Stimulated activated CD4-positive, alpha-beta T cell treated with anti-CD3 and anti-CD28 coated beads, Interleukin-2, amount 100 ng/mL, for 24 hours (primary cell): ENCODE data around the gene SAP25.
A peak's percentile ranks its signal among the peaks of the same experiment; 100 is the strongest.

Experiments used
- DNase-seq, 2 donors: peaks; one replicate each; pipeline ENCODE4 v3.0.0-alpha.2; 2020

The SAP25 gene

DNA sequence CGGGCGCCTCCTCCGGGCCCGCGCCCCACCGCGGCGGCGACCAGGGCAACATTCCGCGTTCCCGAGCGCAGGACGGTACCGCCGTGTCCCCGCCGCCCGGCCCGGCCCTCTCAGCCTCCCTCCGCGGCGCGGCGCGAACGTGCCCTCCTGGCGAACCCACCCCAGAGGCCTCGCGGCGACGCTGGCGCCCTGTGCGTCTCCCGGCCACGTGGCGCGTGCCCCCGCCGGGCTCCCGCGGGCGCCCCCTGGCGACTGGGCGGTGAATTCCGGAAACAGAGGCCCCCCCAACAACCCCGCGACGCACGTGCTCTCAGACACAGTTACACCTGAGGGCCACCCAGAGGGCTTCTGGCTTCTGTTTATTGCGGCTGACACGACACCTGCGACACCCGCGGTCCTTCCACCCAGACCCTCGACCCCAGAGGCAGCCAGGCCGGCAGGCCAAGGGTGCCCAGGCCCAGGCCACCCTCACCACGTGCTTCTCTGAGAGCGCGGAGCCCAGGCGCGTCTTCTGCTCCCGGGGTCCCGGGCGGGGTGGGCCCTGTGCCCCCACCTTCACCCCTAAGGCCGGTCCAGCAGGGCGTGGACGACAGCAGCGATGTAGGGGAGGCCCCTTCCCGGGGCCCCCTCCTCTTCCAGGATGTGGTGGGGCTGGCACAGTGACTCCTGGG is at the start of gene SAP25:
SAP25 (minus strand) TSS at position 210 of the 671 bp plus-strand sequence; CDS start at position 52, 158 bp downstream.
- no peak for DNase-seq

DNA sequence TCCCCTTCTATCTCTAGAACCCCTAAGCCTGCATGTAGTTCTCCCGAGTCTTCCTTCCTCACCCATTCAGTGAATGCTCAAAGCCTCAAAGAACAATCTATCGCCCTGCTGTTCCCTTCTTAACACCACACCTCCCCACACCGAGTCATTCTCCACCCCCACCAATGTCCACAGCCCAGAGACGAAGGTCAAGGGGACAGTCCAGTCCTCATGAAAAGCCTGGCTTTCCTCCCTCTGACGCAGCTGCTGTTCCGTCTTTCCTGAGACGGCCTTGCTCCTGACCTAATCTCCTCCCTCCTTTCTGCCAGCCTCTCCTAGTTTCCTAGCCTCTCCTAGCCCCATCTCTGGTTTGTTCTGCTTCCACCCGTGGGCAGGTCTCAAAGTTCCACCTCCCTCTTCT is 47.9 kb upstream of the SAP25 start:
- DNase-seq = no peak

DNA sequence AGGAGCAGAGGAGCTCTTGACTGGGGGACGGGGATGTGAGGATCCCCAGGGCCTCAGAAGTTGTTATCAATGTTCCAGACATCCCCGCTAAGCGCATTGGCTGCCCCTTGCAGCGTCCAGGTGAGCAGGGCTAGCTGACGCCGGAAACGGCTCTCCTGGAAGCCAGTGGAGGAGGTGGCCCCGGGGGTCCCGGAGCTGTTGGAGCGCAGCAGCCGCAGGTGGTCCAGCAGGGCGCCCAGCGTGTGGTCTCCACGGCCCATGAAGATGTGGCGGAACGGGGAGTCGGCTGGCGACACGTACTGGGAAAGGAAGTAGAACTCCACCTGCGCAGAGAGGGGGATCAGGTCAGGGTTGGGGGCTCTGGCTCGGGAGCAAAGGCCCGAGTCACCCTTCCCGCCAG is 47.1 kb upstream of the SAP25 start:
- DNase-seq = no peak

DNA sequence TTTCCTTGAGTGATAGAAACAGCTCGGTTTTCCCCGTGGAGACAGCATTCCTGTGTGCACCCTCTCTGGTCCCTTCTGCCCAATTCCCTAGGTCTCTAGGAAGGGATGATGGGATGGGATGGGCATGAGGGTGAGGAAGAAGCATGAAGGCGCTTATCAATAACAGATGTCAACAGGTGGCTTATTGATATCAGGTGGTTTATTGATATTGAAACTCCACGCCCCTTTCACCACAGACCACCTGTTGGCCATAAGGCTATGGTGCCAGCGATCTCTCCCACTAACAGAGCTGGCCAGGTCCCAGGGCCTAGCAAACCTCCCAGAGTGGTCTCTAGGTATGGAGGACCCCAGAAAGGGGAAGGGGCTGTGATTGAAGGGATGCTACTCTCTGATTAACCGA is 46.5 kb upstream of the SAP25 start:
- no peak for DNase-seq

DNA sequence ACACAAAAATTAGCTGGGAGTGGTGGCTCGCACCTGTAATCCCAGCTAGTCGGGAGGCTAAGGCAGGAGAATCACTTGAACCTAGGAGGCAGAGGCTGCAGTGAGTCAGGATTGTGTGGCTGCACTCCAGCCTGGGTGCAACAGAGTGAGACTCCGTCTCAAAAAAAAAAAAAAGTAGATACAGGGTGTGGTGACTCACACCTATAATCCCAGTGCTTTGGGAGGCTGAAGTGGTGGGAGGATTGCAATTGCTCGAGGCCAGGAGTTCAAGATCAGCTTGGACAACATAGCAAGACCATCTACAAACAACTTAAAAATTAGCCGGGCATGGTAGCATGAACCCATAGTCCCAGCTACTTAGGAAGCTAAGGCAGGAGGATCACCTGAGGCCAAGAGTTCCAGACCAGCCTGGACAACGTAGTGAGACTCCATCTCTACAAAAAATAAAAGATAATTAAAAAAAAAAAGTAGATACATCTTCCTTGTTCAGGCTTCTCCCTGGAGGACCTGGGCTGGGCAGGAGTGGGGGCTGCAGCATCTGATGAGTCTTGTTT is 40.7 kb upstream of the SAP25 start:
- DNase-seq = no peak

DNA sequence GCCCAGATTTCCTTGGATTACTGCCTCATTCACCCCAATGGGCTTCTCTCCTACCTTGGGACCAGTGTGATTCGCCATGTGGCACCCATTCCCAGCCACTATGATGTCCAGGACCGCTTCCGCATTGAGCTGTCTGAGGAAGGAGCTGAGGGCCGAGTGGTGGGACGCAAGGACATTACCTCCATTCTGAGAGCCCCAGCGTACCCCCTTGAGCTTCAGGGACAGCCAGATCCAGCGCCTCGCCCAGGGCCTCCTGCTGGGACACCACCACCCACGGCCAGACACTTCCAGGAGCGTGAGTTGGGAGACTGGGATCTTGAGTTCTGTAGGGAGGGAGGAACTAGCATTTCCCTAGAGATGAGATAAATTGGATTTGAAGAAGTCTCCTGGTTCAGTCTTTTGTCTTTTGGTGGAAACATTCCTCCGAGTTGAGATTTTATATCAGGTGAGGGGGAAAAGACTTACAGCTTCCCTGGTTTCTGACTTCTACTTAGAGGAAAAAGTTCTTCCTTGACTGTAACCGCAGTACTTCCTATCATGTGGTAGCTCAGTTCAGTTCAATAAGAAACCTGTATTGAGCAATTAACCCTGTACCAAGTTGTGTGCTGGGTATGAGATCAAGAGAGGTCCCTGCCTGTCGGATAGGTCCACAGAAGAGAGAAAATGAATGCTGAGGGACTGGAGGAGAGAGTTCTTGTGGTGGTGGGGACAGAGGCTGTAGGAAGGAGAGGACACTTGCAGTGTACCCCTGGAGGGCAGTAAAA is 39.9 kb upstream of the SAP25 start:
- DNase-seq = no peak

DNA sequence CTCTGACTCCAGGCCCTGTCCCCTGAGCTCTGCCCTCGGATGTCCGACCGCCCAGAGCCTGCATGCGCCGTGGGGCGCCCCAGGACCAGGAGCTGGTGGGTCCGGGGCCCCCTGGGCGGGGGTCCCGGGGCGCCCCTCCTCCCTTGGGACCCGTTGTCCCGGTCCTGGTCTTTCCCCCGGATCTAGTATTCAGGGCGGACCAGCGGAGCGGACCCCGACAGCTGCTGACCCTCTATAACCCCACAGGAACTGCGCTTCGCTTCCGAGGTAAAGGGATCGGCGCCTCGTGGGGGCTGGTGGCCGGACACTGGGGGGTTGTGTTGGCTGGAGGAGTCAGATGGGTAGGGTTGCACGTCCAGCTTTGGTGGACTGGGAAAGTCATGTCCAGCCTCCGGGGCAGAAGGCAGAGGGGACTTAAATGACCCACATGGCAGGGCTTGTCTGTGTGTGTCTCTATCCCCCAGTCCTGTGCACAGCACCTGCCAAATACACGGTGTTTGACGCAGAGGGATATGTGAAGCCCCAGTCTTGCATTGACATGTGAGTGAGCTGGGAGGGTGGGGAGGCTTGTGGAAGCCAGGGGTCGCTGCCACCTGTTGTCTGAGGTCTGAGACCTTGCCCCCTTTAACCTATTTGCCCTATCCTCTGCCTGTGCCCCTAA is 39.2 kb upstream of the SAP25 start:
- DNase-seq = no peak

DNA sequence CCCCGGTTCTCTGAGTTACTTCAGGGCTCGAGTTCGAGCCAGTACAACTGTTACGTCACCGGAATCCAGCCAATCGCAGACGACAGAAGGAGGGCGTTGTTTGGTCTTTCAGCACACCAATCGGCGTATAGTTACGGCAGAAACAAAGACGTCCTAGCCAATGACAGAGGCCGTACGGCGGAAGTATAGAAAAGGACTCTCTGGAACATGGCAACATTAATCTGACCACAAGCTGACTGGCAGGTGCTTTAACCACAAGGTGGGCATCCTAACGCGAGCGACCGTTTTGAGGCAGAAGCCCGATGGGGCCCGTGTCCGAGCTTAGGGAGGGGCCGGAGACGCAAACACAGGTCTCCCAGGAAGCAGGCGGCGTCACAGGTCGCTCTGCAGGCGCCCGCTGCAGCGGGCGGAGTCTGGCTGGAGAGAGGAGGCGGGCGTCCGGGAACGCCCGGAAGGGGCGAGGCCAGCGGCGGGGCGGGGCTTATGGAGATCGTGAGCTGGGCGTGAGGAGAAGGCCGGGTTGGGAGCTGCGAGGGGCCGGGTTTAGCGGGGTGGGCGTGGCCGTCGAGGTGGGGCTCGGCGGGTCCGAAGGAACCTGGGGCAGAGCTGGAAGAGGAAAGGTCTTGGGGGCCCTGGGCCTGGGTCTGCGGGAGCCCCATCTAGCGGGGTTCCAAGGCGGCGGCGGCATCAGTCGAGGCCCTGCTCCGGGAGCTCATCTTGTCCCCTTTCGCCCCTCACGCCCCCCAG is 38.5 kb upstream of the SAP25 start, which contains the start of gene MOSPD3:
MOSPD3 (plus strand) TSS at position 558 of the 747 bp plus-strand sequence. CDS start 252 bp downstream, outside the sequence.
- peak; percentile 98 to 100 for DNase-seq

DNA sequence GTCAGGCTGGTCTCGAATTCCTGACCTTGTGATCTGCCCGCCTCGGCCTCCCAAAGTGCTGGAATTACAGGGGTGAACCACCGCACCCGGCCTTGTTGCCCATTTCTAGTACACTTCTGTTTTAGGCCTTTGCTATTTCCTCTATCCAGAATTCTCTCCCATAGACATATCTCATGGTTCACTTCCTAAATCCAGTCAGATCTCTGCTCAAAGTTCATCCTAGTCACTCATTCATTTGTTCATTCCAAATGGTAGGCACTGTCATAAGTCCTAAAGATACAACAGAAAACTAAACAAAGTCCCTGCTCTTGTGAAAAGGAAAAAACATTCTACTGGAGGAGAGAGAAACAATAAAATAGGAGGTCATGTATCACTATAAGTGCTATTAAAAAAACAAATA is 36.3 kb upstream of the SAP25 start:
- DNase-seq = no peak

DNA sequence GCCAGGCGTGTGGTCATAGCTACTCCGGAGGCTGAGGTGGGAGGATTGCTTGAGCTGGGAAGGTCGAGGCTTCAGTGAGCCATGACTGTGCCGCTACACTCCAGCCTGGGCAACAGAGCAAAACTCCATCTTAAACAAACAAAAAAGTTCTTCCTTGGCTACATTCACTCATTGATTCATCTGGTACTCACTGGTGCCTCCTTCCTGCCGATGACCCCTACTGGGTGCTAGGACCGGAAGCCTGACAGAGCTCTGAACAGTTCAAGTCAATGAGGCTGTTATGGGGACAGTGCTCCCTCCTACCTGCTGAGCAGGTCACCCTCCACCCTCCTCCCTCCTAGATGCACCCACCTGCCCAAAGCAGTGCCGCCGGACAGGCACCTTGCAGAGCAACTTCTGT is 33.4 kb upstream of the SAP25 start:
- no peak for DNase-seq

DNA sequence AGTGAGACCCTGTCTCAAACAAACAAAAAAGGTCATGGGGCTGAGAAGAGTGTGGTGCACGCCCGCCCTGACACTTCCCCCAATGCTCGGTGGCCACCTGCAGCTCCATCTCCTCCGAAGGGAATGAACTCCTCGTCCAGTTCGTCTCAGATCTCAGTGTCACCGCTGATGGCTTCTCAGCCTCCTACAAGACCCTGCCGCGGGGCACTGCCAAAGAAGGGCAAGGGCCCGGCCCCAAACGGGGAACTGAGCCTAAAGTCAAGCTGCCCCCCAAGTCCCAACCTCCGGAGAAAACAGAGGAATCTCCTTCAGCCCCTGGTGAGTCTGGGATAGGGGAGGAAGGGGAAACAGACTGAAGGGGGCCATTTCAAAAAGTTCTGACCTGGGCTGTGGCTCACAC is 32.6 kb upstream of the SAP25 start:
- DNase-seq = no peak

DNA sequence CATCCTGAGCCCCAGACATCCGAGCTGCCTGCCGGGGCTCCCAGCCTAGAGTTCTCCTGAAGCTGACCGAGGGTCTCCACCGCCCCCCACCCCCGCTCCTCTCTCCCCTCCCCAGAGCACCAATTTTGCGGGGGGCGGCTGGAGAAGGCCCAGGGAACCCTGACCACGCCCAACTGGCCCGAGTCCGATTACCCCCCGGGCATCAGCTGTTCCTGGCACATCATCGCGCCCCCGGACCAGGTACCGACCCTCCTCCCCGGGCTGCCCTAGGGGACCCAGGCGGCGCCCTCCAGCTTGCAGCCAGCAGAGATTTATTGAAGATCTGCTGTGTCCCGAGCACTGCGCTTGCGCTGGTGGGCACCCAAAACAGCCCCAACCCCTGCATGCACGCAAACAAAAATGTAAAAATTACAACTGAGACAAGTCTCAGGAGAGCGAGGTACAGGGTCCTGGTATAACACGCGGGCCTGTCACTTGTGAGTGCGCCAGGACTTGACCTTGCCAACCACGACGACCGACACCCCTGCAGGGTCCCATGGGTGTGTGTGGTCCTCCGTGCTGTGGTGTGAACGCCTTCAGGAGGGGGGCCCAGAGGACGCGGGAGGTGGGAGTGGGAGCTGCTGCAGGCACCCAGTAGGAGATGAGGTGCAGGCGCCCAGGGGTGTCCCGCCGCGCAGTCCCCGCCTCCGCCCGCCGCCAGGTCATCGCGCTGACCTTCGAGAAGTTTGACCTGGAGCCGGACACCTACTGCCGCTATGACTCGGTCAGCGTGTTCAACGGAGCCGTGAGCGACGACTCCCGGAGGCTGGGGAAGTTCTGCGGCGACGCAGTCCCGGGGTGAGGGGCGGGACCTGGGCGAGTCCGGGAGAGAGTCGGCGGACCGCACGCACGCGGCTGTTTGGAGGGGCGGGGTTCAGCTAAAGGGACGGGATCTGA is 31.5 kb upstream of the SAP25 start:
- peak; percentile 58 to 68 for DNase-seq

DNA sequence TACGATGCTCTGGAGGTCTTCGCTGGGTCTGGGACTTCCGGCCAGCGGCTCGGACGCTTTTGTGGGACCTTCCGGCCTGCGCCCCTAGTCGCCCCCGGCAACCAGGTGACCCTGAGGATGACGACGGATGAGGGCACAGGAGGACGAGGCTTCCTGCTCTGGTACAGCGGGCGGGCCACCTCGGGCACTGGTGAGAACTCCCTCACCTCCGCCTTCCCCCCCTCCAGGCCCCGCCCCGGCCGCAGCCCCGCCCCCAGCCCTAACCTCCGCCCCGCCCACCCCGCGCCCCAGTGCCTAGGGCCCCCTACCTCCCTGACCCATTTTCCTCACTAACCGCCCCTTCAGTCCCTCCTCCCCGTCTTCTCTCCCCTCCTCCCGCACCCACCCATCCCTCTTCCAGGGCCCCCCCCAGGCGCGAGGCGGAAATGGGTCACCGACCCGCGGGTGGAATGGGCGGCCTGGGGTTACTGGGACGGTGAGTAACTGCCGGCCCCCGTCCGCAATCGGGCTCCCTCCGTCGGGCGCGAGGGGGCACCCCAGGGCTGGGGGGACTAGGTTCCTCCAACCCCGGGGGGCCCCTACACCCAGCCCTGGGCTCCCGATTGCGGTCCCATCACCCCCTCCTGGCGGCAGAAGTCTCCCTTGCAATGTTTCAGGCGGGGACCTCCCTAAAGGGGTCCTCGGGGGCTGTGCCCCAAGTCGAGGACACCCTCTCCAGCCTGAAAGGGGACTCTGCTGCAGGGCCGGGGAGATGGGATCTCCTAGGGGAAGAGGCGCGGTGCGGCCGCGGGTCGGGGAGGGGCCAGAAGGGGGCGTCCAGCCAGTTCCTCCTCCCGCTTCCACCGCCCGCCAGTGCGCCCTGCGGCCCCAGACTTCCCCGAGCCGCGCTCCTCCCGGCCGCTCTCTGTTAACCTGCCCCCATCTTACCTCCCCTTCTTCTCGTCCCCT is 30.6 kb upstream of the SAP25 start:
- DNase-seq = peak; percentile 73 to 77

DNA sequence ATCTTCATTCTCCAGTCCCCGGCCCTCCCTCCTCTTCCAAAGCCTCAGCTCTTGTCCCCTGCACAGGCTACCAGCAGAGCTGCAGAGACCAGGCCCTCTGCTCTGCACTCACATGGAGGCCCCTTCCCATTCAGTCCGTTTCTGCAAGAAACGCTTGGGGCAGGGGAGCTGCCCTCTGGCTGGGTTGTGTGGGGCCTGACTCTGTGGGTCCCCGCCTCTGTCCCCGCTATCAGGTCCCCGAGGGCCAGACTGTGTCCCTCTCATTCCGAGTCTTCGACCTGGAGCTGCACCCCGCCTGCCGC is 30.0 kb upstream of the SAP25 start:
- no peak for DNase-seq

DNA sequence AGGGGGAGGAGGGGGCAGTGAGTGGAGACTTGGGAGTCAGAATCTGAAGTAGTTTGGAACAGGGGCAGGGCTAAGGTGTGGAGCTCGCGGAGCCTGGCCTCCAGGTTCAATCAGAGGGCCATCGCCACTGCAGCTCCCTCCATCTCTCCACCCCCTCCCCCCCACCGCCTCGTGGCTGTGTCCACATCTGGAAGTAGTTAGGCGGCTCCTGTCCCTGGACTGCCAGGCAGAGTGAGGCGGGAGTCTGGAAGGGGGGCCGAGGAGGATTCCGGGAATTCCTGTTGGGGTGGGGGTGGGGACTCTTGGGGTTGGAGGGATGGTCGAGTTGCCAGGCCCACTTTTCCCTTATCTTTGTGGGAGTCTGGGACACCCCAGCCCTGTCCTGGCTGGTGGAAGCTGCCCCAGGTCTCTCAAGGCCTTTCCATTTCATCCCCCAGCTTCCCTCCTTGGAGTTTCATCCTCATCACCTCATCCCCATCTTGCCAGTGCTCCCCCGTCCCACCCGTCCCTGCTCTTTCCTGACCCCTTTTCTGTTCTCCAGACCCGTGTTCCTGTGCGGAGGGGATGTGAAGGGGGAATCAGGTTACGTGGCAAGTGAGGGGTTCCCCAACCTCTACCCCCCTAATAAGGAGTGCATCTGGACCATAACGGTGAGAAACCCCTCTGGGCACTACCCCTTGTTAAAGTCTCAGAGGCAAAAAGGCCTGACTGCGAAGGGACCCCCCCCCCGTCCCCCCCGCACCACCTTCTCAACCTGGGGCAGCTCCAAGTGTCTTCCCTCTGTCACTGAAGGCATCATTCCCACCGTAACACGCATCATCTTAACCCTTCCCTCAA is 29.4 kb upstream of the SAP25 start:
- no peak for DNase-seq

DNA sequence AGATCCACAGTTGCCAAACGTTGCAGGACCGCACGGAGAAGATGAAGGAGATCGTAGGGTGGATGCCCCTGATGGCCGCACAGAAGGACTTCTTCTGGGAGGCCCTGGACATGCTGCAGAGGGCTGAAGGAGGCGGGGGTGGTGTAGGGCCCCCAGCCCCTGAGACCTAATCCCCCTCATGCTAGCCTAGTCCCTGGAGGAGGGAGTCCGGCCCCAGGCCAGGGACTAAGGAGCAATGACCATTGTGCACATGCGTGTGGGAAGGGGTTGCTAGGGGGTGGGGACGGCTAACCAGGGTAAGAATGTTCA is 27.0 kb upstream of the SAP25 start:
- no peak for DNase-seq

DNA sequence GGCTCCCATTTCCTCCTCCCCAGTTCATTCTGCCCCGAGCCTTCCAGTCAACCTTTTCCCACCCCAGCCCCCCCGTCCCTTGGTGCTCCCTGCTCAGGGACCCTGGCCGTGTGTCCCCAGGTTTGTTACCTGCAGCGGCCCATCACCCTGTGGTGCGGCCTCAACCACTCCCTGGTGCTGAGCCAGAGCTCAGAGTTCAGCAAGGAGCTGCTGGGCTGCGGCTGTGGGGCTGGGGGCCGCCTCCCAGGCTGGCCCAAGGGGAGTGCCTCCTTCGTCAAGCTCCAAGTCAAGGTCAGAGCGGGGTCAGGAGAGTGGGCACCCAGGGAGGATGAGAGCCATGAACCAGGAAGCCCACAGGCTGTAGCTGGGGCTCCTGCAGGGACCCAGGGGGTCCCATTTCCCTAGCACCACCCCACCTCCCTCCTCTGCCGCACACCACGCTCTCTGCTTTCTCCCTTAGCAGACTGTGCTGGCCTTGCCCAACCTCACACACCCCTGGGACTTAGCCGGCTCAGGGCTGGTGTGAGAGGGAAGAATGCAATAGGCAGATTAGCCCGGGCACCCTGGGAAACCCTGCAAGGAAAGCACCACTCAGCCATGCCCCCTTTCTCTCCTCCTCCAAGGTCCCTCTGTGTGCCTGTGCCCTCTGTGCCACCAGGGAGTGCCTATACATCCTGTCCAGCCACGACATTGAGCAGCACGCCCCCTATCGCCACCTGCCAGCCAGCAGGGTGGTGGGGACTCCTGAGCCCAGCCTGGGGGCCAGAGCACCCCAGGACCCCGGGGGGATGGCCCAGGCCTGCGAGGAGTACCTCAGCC is 26.4 kb upstream of the SAP25 start:
- no peak for DNase-seq

DNA sequence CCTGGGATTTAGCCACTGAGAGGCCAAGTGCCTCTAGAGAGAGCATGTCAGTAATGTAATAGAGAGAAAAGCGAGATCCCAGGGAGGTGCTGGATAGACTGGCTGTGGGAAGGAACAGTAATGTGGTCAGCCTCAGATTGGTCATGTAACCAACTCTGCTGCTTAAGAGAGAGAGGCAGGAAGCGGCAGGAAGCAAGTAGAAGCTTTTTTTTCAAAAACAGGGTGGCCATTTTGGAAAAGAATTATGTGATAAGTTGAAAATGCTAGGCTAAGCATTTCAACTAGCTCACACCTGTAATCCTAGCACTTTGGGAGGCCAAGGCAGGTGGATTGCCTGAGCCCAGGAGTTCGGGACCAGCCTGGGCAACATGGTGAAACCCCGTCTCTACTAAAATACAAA is 24.7 kb upstream of the SAP25 start:
- no peak for DNase-seq

DNA sequence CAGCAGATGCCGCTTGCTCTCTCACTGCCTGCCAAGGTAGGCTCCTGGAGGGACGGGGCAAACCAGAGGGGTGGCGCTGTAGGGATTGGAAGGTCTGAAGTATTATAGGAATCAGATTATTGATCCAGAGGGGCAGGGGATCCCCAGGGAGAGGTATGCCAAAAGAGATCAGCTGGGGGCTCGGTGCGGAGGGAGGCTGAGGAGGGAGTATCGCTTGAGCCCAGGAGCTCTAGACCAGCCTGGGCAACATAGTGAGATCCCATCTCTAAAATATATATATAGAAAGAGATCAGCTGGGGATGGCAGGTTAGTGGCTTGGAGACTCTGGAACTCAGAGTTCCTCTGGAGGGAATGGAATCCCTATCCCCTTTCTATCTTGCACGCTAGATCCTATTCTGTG is 21.5 kb upstream of the SAP25 start:
- DNase-seq = no peak
